ENCODE measurements around the gene PSMB11. TPM values are rescaled to one million over a fixed set of nuclear protein-coding genes. Genes with fewer than 3 reads are reported as not detected.
A peak's percentile ranks its signal among the peaks of the same experiment; 100 is the strongest.

The PSMB11 gene
- total RNA-seq, 1 experiment from 2014 or later = not detected

DNA sequence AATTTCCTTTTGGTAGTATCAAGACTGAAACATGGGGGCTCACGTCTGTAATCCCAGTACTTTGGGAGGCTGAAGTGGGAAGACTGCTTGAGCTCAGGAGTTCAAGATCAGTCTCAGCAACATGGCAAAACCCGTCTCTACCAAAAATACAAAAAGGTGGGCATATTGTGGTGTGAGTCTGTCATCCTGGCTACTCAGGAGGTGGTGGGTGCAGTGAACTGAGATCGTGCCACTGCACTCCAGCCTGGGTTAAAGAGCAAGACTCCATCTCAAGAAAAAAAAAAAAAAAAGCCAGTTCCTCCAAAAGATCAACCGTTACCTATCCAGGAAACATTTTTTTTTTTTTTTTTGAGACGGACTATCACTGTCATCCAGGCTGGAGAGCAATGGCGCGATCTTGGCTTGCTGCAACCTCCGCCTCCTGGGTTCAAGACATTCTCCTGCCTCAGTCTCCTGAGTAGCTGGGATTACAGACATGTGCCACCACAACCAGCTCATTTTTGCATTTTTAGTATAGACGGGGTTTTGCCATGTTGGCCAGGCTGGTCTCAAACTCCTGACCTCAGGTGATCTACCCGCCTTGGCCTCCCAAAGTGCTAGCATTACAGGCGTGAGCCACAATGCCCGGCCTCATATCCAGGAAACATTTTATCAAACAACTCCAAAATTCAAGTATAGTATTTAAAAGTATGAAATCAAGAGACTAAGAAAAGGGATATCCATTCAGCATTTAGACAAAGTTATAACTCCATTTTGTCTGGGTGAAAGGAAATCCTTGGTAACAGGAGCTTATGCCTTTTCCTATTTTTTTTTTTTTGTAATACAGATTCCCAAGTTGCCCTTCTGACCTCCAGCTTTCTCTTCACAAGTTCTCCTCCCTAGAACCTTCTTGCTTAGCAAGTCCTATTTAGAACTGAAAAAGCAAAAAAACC is 49.5 kb downstream of the PSMB11 start:
- CTCF ChIA-PET = no interaction called here
- Histone ChIP-seq H3F3A (ENCODE audit: insufficient read depth, low read depth) (peaks cover 8% of the 10 kb centered on the region), H3K4me3 (no peak overlapping the region), H3K4me1 (replicated peaks; ENCODE audit: insufficient read depth) (peaks cover 14% of the 10 kb centered on the region), H3K27me3 (ENCODE audit: insufficient read depth, low read depth) (no peaks in the 10 kb centered on the region), H3K9me3 (ENCODE audit: insufficient read depth, low read depth) (no peaks in the 10 kb centered on the region), H4K20me1 (ENCODE audit: insufficient read depth) (peaks cover 12% of the 10 kb centered on the region), H3K27ac (no peak overlapping the region), H3K79me2 (ENCODE audit: low read depth) (peaks cover 62% of the 10 kb centered on the region), H3K36me3 (ENCODE audit: low read depth) (peaks cover 33% of the 10 kb centered on the region), H3K9me2 (ENCODE audit: insufficient read depth) (no peaks in the 10 kb centered on the region), H2AFZ (no peak overlapping the region), H3K4me2 (no peak overlapping the region)
- TF ChIP-seq EZH2 (IDR thresholded peaks at IDR 0.05; ENCODE audit: low read depth) = no peak
- TF ChIP-seq, protein P1, sequence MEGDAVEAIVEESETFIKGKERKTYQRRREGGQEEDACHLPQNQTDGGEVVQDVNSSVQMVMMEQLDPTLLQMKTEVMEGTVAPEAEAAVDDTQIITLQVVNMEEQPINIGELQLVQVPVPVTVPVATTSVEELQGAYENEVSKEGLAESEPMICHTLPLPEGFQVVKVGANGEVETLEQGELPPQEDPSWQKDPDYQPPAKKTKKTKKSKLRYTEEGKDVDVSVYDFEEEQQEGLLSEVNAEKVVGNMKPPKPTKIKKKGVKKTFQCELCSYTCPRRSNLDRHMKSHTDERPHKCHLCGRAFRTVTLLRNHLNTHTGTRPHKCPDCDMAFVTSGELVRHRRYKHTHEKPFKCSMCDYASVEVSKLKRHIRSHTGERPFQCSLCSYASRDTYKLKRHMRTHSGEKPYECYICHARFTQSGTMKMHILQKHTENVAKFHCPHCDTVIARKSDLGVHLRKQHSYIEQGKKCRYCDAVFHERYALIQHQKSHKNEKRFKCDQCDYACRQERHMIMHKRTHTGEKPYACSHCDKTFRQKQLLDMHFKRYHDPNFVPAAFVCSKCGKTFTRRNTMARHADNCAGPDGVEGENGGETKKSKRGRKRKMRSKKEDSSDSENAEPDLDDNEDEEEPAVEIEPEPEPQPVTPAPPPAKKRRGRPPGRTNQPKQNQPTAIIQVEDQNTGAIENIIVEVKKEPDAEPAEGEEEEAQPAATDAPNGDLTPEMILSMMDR (conservative IDR thresholded peaks at IDR 0.05) = no peak
- intact Hi-C loops (cut with micrococcal nuclease; ENCODE audit: unreplicated experiment) = no loop called here
- no peak for DNase-seq
- no TSS peak for BruUV-seq (replicated peaks)
- POLR2A ChIA-PET (ENCODE audit: unreplicated experiment) = interaction anchor here (0.6 kb wide), 1 partner anchor 209 kb away, joined by 3 read pairs; no protein-coding TSS in a partner anchor

- Histone ChIP-seq H3K27me3 (ENCODE audit: insufficient read depth, low read depth) (no peaks in the 10 kb centered on the region), H3F3A (ENCODE audit: insufficient read depth, low read depth) (peaks cover 8% of the 10 kb centered on the region), H3K9me2 (ENCODE audit: insufficient read depth) (no peaks in the 10 kb centered on the region), H2AFZ (no peak overlapping the region), H4K20me1 (ENCODE audit: insufficient read depth) (peaks cover 12% of the 10 kb centered on the region), H3K4me1 (replicated peaks; ENCODE audit: insufficient read depth) (peaks cover 25% of the 10 kb centered on the region), H3K79me2 (ENCODE audit: low read depth) (peaks cover 72% of the 10 kb centered on the region), H3K4me3 (peak overlapping the region; percentile 98; the same call in 1 of the 2 replicates), H3K36me3 (ENCODE audit: low read depth) (peaks cover 42% of the 10 kb centered on the region; the same call in 1 of the 2 replicates), H3K4me2 (peak overlapping the region; percentile 98), H3K27ac (no peak overlapping the region), H3K9me3 (ENCODE audit: insufficient read depth, low read depth) (no peaks in the 10 kb centered on the region)
- intact Hi-C loops (cut with micrococcal nuclease; ENCODE audit: unreplicated experiment) = no loop called here
- DNase-seq = no peak
- TF ChIP-seq, protein P1 (conservative IDR thresholded peaks at IDR 0.05) = no peak
- no peak for TF ChIP-seq EZH2 (IDR thresholded peaks at IDR 0.05; ENCODE audit: low read depth)
- ChIA-PET POLR2A (ENCODE audit: unreplicated experiment) (no interaction called here), CTCF (no interaction called here)
- no TSS peak for BruUV-seq (replicated peaks)
Measured at GRCh38 chr14:23093104-23093503, 51.1 kb downstream of the PSMB11 start.

DNA sequence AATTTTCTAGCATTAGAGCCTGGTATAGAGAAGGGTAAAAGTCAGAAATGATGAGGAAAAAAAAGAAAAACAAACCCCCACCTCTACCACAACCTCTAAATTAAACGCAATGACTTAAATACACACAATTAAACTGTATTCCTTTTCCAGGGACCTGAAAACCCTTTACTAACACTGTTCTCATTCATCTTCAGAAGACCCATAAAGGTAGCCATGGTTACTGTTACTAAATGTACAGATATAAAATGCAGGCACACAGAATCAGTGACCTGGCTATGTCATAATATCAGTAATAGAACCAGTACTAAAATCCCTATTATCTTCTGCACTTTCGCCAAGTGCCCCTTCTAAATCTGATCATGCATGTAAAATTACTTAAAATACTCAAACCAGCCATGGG is 51.5 kb downstream of the PSMB11 start:
- ChIA-PET CTCF (no interaction called here), POLR2A (ENCODE audit: unreplicated experiment) (no interaction called here)
- H4K20me1 ChIP-seq (ENCODE audit: insufficient read depth) = peaks cover 12% of the 10 kb centered on the region
- peak overlapping the region; percentile 98 for H3K4me3 ChIP-seq
- H3K79me2 ChIP-seq (ENCODE audit: low read depth) = peaks cover 74% of the 10 kb centered on the region
- intact Hi-C loops (cut with micrococcal nuclease; ENCODE audit: unreplicated experiment) = no loop called here
- no peaks in the 10 kb centered on the region for H3K9me2 ChIP-seq (ENCODE audit: insufficient read depth)
- H3K27me3 ChIP-seq (ENCODE audit: insufficient read depth, low read depth) = no peaks in the 10 kb centered on the region
- TF ChIP-seq, protein P1 (conservative IDR thresholded peaks at IDR 0.05) = no peak
- no peak for TF ChIP-seq EZH2 (IDR thresholded peaks at IDR 0.05; ENCODE audit: low read depth)
- H3K4me2 ChIP-seq = peak overlapping the region; percentile 98
- peaks cover 25% of the 10 kb centered on the region for H3K4me1 ChIP-seq (replicated peaks; ENCODE audit: insufficient read depth)
- no TSS peak for BruUV-seq (replicated peaks)
- peaks cover 47% of the 10 kb centered on the region; the same call in 1 of the 2 replicates for H3K36me3 ChIP-seq (ENCODE audit: low read depth)
- DNase-seq = no peak
- no peaks in the 10 kb centered on the region for H3K9me3 ChIP-seq (ENCODE audit: insufficient read depth, low read depth)
- no peak overlapping the region for H3K27ac ChIP-seq
- H3F3A ChIP-seq (ENCODE audit: insufficient read depth, low read depth) = peaks cover 8% of the 10 kb centered on the region
- H2AFZ ChIP-seq = no peak overlapping the region

Other genes with a start within 250 kb of the PSMB11 start
- 4.7 and 5.9 TPM in 2 replicates for gene SLC7A7, start 226.8 kb upstream of the PSMB11 start, total RNA-seq (2021)
- 76.7 and 84.8 TPM in 2 replicates for gene MRPL52, start 212.3 kb upstream of the PSMB11 start, total RNA-seq (2021)
- gene MMP14, start 205.6 kb upstream of the PSMB11 start, total RNA-seq (2021) = 22.4 and 34.8 TPM in 2 replicates
- 59.0 and 61.6 TPM in 2 replicates for gene LRP10, start 170.5 kb upstream of the PSMB11 start, total RNA-seq (2021)
- 0.50 and 0.98 TPM in 2 replicates for gene REM2, start 159.0 kb upstream of the PSMB11 start, total RNA-seq (2021)
- gene RBM23, start 123.1 kb upstream of the PSMB11 start, total RNA-seq (2021) = 68.7 and 76.5 TPM in 2 replicates
- 58.6 and 73.2 TPM in 2 replicates for gene PRMT5, start 112.8 kb upstream of the PSMB11 start, total RNA-seq (2021)
- gene HAUS4, start 85.1 kb upstream of the PSMB11 start, total RNA-seq (2021) = 23.1 and 36.0 TPM in 2 replicates
- gene AJUBA, start 59.7 kb upstream of the PSMB11 start, total RNA-seq (2021) = 37.4 and 42.6 TPM in 2 replicates
- gene C14orf93, start 32.1 kb upstream of the PSMB11 start, total RNA-seq (2021) = 13.3 and 13.9 TPM in 2 replicates
- gene PSMB5, start 7.3 kb upstream of the PSMB11 start, total RNA-seq (2021) = 122 and 146 TPM in 2 replicates
- 16.4 and 18.8 TPM in 2 replicates for gene CDH24, start 15.3 kb downstream of the PSMB11 start, total RNA-seq (2021)
- gene ACIN1, start 52.9 kb downstream of the PSMB11 start, total RNA-seq (2021) = 113 and 171 TPM in 2 replicates
- gene C14orf119, start 53.3 kb downstream of the PSMB11 start, total RNA-seq (2021) = 26.8 and 46.5 TPM in 2 replicates
- not detected in 2 replicates for gene CIROP, start 62.8 kb downstream of the PSMB11 start, total RNA-seq (2021)
- not detected in 2 replicates for gene CEBPE, start 77.0 kb downstream of the PSMB11 start, total RNA-seq (2021)
- 2.0 and 3.6 TPM in 2 replicates for gene SLC7A8, start 141.4 kb downstream of the PSMB11 start, total RNA-seq (2021)
- not detected in 2 replicates for gene RNF212B, start 195.7 kb downstream of the PSMB11 start, total RNA-seq (2021)
- gene HOMEZ, start 243.9 kb downstream of the PSMB11 start, total RNA-seq (2021) = 14.0 TPM in 2 replicates